Central memory CD8-positive, alpha-beta T cell (primary cell): ENCODE data around the gene TXLNA.
A peak's percentile ranks its signal among the peaks of the same experiment; 100 is the strongest.

Experiments
- ATAC-seq: fragments of 150-1000 bp; cut with Tn5 transposase; replicated peaks from 2 replicates; pipeline ENCODE4 v1.10.0; 2022; ENCODE audit warnings: mild to moderate bottlenecking, moderate FRiP score, moderate number of reproducible peaks; ENCODE audit not compliant: poor library complexity, severe bottlenecking; ENCODE audit errors: extremely low read depth
- DNase-seq, 2 donors: peaks; one replicate each; pipeline ENCODE4 v3.0.0; 2021; ENCODE audit warnings: low spot score in 2 of 2
- H3K27ac Mint-ChIP-seq: one replicate; pipeline ENCODE4 v1.8.0; 2022; ENCODE audit warnings: low read depth, mild to moderate bottlenecking, moderate library complexity, mixed read lengths
- H3K27me3 Mint-ChIP-seq: one replicate; pipeline ENCODE4 v1.8.0; 2022; ENCODE audit warnings: mixed read lengths
- H3K36me3 Mint-ChIP-seq: one replicate; pipeline ENCODE4 v1.8.0; 2022; ENCODE audit warnings: mild to moderate bottlenecking, moderate library complexity, mixed read lengths; ENCODE audit not compliant: insufficient read depth
- H3K4me1 Mint-ChIP-seq: one replicate; pipeline ENCODE4 v1.8.0; 2022; ENCODE audit warnings: mixed read lengths
- H3K4me3 Mint-ChIP-seq: one replicate; pipeline ENCODE4 v1.8.0; 2022; ENCODE audit warnings: mild to moderate bottlenecking, moderate library complexity, mixed read lengths
- H3K9me3 Mint-ChIP-seq: one replicate; pipeline ENCODE4 v1.8.0; 2022; ENCODE audit warnings: mixed read lengths

Gene TXLNA

DNA sequence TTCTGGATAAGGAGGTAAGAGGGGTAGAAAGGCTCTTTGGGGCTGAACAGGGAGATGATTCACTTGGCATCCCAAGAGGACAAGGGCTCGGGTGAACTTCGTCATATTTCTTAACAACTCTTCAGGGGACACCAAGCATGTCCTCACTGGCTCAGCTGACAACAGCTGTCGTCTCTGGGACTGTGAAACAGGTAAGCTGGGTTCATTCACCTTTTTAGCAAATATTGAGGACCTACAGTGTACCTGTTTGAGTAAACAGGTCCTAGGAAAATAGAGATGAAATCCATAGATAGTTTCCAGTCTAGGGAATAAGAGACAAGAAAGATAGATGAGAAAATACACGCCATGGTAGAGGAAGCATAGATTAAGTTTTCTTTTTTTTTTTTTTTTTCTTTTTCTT, 44.8 kb downstream of the TXLNA start:
- H3K4me1 Mint-ChIP-seq: peaks cover 30% of the 10 kb centered on the region
- ATAC-seq (no peak), DNase-seq (no peak)
- peaks cover 53% of the 10 kb centered on the region for H3K36me3 Mint-ChIP-seq
- no peaks in the 10 kb centered on the region for H3K9me3 Mint-ChIP-seq
- no peak overlapping the region for H3K27ac Mint-ChIP-seq
- H3K27me3 Mint-ChIP-seq: no peaks in the 10 kb centered on the region
- H3K4me3 Mint-ChIP-seq: peak overlapping the region; percentile 49

DNA sequence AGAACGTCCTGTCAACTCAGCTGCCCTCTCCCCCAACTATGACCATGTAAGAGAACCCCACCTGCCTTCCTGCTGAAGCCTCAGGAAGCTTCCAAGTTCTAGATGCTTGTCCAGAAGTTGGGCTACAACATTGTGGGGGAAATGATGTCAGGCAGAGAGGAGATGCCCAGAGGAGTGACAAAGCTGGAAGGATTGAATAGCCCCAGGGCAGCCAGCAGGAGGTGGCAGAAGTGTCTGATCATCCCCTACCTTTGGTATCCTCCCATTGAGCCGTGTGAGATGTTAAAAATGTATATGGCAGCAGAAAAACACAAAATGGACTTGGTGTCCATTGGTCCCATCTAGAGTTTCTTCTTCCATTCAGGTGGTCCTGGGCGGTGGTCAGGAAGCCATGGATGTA, 49.3 kb downstream of the TXLNA start:
- ATAC-seq (no peak), DNase-seq (no peak)
- Mint-ChIP-seq H3K27ac (no peak overlapping the region), H3K36me3 (peaks cover 58% of the 10 kb centered on the region), H3K9me3 (no peaks in the 10 kb centered on the region), H3K27me3 (no peaks in the 10 kb centered on the region), H3K4me1 (peaks cover 13% of the 10 kb centered on the region), H3K4me3 (no peak overlapping the region)

DNA sequence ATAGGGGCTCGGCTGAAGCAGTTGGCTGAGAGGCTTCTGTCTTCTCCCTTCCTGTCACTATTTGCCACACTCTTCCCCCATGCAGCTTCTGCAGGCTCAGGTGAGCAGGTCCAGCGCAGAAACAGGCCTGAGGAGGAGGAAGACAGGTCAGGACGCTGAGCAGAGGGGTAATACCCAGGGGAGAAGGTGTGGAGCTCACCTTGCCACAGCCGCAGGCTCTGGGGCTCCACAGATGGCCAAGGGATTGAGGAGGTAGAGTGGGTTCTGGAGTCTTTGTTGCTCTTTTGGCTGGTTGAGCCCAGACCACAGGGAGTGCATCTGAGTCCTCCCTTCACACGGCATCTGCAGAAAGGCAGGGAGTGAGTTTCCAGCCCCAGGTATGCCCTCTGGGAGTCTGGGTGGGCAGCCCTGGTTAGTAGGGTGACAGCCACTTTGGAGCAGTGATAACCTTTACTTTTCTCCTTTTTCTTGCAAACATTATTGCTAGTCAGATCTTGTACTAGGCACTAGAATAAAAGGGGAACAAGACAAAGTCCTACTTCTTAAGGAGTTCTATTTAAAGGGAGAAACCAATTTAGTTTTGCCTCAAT, 52.5 kb downstream of the TXLNA start:
- no peak overlapping the region for H3K4me3 Mint-ChIP-seq
- H3K27ac Mint-ChIP-seq: no peak overlapping the region
- H3K36me3 Mint-ChIP-seq: peaks cover 38% of the 10 kb centered on the region
- peaks cover 6% of the 10 kb centered on the region for H3K4me1 Mint-ChIP-seq
- no peaks in the 10 kb centered on the region for H3K9me3 Mint-ChIP-seq
- ATAC-seq (no peak), DNase-seq (no peak)
- H3K27me3 Mint-ChIP-seq: no peaks in the 10 kb centered on the region

DNA sequence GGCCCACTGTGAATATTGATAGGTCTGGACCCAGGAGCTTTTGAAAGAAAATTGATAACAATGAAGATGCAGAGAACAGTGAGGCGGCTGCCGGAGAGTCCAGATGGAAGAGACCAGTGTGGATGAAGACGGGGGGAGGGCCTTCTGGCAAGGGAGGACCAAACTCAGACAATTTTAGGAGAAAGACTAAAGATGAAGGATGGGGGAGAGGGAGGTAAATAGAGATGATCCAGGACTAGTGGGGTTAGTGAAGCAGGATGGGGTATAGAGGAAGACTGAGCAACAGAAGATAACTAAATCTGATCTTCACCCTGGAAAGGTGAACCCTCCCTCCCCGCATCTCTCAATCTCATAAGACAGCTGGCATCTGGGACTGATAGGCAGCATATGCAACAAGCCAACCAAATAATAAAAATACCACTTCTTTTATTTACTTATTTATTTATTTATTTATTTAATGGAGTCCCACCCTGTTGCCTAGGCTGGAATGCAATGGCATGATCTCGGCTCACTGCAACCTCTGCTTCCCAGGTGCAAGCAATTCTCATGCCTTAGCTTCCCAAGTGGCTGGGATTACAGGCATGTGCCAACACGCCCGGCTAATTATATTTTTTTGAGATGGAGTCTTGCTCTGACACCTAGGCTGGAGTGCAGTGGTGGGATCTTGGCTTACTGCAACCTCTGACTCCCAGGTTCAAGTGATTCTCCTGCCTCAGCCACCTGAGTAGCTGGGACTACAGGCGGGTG, 53.3 kb downstream of the TXLNA start:
- H3K4me3 Mint-ChIP-seq: no peak overlapping the region
- no peaks in the 10 kb centered on the region for H3K9me3 Mint-ChIP-seq
- DNase-seq (no peak), ATAC-seq (no peak)
- peaks cover 2% of the 10 kb centered on the region for H3K4me1 Mint-ChIP-seq
- H3K27ac Mint-ChIP-seq: no peak overlapping the region
- H3K36me3 Mint-ChIP-seq: peaks cover 31% of the 10 kb centered on the region
- H3K27me3 Mint-ChIP-seq: no peaks in the 10 kb centered on the region

DNA sequence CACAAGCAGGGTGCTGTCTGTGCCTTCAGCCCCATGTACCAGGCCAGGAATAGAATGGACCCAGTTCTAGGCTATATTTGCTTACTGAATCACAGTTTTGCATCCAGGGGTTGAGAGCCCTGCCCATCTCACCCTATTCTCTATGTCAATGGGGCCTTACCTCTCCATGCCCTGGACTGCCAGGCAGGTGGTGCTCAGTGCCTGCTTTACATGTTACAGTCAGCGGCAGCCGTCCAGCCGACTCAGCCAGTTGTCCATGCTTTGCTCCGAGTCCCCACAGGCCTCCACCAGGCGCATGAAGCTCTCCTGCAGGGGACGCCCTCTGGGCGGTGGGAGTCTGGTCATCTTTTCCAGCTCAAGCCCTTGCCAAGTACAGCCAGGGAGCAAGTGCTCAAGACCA, 55.3 kb downstream of the TXLNA start:
- peaks cover 12% of the 10 kb centered on the region for H3K36me3 Mint-ChIP-seq
- DNase-seq (no peak), ATAC-seq (no peak)
- H3K27ac Mint-ChIP-seq: no peak overlapping the region
- H3K4me1 Mint-ChIP-seq: no peaks in the 10 kb centered on the region
- no peak overlapping the region for H3K4me3 Mint-ChIP-seq
- no peaks in the 10 kb centered on the region for H3K27me3 Mint-ChIP-seq
- H3K9me3 Mint-ChIP-seq: no peaks in the 10 kb centered on the region

DNA sequence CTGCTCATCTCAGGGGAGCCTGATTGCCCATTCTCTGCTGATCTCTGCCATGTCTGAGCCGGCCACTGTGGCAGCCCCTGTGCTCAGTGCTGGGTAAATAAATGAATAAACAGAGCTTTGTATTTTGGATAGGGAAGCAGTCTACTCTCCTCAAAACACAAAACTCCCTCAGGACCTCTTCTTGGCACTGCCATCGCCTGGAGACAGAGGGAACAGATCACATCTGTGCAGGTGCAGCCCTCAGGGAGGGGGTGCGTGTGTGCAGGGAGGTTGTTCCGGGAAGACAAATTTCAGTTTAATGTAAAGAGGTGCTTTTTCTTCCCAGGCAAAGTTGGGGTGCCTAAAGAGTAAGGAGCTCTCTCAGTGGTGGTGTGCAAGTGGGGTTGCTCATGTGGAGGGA, 59.9 kb downstream of the TXLNA start:
- Mint-ChIP-seq H3K4me1 (peaks cover 8% of the 10 kb centered on the region), H3K9me3 (no peaks in the 10 kb centered on the region), H3K27me3 (no peaks in the 10 kb centered on the region), H3K36me3 (peaks cover 7% of the 10 kb centered on the region), H3K27ac (peak overlapping the region; percentile 30), H3K4me3 (peak overlapping the region; percentile 85)
- no peak for DNase-seq
- ATAC-seq: no peak

DNA sequence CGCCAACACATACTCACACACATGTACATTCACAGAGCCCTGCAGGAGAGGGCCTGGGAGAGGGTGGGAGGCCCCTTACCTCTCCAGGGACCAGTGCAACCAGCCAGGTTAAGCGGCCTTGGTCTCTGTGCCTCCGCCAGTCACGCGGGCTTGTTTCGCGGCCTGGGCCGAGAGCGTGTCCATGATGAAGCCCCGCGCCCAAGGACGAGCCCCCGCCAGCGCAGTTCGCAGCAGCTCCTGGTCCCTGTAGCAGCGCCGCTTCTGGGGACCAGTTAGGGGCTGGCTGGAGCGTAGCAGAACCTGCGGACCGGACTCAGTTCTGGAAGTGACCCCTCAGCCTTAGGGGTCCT, 60.3 kb downstream of the TXLNA start:
- H3K4me1 Mint-ChIP-seq: peaks cover 8% of the 10 kb centered on the region
- H3K27ac Mint-ChIP-seq: no peak overlapping the region
- DNase-seq: no peak
- no peak for ATAC-seq
- H3K27me3 Mint-ChIP-seq: no peaks in the 10 kb centered on the region
- no peaks in the 10 kb centered on the region for H3K9me3 Mint-ChIP-seq
- peak overlapping the region; percentile 85 for H3K4me3 Mint-ChIP-seq
- H3K36me3 Mint-ChIP-seq: peaks cover 5% of the 10 kb centered on the region

DNA sequence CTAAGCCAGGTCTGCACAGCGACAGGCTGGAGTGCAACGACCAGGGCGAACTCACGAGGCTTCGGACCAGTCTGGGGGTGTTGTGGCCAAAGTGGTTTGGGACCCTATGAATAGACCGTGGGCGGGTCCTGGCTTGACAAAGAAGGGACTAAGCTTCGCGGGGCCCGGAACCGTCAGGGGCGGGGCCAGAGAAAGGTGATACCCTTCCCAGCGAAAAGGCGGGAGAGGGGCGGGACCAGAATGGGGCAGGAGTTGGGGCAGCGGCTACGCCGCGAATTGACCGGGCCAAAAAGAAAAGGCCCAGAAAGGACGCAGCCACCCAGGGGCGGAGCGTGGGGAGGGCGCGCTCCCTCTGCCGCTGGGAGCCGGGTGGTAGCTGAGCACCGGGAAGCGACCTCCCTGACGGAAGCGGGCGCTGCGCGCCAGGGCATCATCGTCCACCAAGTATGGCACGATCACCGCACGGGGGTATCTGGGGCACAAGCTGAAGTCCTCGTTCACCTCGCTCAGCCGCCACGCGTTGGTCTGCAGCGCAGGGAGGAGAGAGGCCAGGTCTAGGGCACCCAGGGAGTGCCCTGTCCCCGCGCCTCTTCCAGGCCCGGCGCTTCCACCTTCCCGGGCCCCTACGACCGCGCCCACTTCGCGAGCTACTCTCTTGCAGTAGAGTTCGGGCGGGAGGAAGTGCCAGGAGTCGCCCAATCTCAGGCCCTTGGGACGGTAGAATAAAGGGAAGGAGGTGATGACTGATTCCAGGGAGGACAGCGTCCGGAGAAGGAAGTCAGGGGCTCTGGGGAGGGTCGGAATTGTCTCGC, 60.9 kb downstream of the TXLNA start:
- Mint-ChIP-seq H3K9me3 (no peaks in the 10 kb centered on the region), H3K4me3 (peak overlapping the region; percentile 85), H3K27me3 (no peaks in the 10 kb centered on the region), H3K4me1 (peaks cover 8% of the 10 kb centered on the region), H3K36me3 (peaks cover 5% of the 10 kb centered on the region), H3K27ac (no peak overlapping the region)
- peak; percentile 75 for ATAC-seq
- peak in 1 of 2 donors; percentile 29 for DNase-seq

DNA sequence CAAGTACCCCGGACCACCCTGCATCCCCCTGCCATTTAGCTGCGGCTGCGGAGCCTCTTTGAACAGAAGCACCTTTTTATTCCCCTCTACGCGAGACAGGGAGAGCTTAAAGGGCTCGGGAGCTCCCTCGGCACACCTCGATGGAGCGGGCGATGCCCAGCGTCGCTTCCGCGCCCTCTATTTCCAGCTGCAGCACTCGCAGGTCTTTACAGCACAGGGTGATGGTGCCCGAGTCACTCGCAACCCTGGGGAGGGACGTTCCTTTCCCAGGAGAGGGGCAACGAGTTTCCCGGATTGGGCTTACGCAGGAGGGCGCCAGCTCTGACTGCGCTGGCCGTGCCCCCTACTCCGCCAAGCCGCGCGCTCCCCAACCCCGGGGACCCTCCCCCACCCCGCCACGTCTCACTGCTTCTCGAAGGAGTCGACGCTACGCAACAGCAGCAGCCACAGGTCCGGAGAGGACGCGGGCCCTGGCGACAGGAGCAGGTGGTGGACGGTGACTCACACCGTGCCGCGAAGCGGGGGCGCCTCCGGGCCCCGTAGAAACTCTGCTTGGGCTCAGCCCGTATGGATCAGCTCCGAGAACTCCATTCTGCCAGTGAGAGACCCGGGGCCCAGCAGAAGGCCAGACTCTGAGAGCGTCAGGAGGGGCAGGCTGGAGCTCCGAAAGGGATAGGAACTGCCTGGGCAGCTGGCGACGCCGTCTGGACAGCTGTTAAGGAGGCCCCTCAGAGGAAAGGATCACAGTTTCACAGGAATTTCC, 61.7 kb downstream of the TXLNA start:
- ATAC-seq (peak; percentile 74), DNase-seq (no peak)
- H3K27ac Mint-ChIP-seq: peak overlapping the region; percentile 62
- H3K4me1 Mint-ChIP-seq: peaks cover 8% of the 10 kb centered on the region
- H3K9me3 Mint-ChIP-seq: no peaks in the 10 kb centered on the region
- H3K36me3 Mint-ChIP-seq: peaks cover 5% of the 10 kb centered on the region
- peak overlapping the region; percentile 85 for H3K4me3 Mint-ChIP-seq
- no peaks in the 10 kb centered on the region for H3K27me3 Mint-ChIP-seq

DNA sequence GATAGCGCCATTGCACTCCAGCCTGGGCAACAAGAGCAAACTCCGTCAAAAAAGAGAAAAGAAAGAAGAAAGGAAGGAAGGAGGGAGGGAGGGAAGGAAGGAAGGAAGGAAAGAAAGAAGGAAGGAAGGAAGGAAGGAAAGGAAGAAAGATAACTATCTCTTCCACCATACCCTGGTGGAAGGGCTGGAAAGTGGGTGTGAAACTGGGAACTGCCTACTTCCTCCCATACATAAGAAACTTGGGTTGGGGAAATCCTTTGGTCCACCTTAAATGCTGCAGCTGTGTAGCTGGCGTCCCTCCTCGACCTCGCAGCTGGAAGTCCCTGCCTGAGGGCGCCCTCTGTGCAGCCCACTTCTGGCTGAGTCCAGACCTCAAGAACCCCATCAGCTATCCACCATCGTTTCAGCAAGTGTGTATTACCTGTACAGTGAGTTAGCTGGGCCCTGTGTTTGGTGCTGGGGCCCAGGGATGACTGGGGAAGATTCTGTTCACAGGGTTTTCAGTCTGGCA, 62.9 kb downstream of the TXLNA start:
- Mint-ChIP-seq H3K4me1 (peaks cover 8% of the 10 kb centered on the region), H3K9me3 (no peaks in the 10 kb centered on the region), H3K36me3 (peaks cover 5% of the 10 kb centered on the region), H3K27me3 (no peaks in the 10 kb centered on the region), H3K27ac (no peak overlapping the region), H3K4me3 (no peak overlapping the region)
- ATAC-seq (no peak), DNase-seq (no peak)

DNA sequence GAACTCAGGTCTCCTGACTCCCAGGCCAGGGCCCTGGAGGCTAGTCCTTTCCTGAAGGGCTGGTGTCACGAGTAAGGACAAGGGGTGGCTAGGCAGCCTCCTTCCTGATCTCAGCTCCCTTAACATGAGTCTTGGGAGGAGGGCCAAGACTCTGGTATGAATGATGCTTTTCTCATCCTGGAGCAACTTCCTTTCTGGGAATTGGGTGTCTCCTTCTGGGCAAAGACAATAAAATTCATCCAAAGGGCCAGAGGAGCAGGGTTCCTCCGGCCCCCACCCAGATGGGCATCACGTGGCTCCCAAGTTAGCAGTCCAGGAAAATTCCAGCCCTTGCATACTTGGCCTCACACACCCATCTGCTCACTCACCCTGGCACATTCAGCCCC, 67.4 kb downstream of the TXLNA start, which contains the start of gene FAM167B:
Gene FAM167B (plus strand): TSS at position 335 of the 386 bp plus-strand sequence. CDS start 200 bp downstream, outside the sequence.
- Mint-ChIP-seq H3K36me3 (peaks cover 17% of the 10 kb centered on the region), H3K27me3 (no peaks in the 10 kb centered on the region), H3K4me3 (peak within 1 kb of the TSS; percentile 97), H3K27ac (peak within 1 kb of the TSS; percentile 98), H3K4me1 (peaks cover 46% of the 10 kb centered on the region), H3K9me3 (no peaks in the 10 kb centered on the region)
- DNase-seq (no peak), ATAC-seq (no peak)

DNA sequence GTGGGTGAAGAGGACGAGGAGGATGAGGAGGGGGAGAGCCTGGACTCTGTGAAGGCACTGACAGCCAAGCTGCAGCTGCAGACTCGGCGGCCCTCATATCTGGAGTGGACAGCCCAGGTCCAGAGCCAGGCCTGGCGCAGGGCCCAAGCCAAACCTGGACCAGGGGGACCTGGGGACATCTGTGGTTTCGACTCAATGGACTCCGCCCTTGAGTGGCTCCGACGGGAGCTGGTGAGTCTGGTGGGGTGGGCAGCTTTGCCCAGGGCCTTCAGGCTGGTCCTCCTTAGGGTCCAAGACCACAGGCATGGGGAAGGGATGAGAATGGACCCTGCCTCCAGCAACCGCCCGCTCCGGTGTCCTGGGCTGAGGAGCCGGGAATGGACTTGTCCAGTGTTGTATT, 68.0 kb downstream of the TXLNA start:
- Mint-ChIP-seq H3K4me3 (peak overlapping the region; percentile 97), H3K27me3 (no peaks in the 10 kb centered on the region), H3K9me3 (no peaks in the 10 kb centered on the region), H3K27ac (peak overlapping the region; percentile 98), H3K4me1 (peaks cover 46% of the 10 kb centered on the region), H3K36me3 (peaks cover 20% of the 10 kb centered on the region)
- DNase-seq (no peak), ATAC-seq (no peak)
